HEK293 (cell line): Measurements from ENCODE around the gene BMPR1A.

ENCODE experiments used
- HOXC10 ChIP-seq: sonication (generic); formaldehyde crosslinking; IDR thresholded peaks from 2 replicates; pipeline ENCODE4 v1.8.1; 2023; ENCODE audit warnings: mild to moderate bottlenecking, missing genetic modification reagents
- KLF10 ChIP-seq: fragments of 450-650 bp; IDR thresholded peaks from 2 replicates; pipeline ENCODE4 v1.5.1; 2018; ENCODE audit warnings: missing biosample characterization, mild to moderate bottlenecking, missing genetic modification characterization
- PRDM2 ChIP-seq: fragments of 450-650 bp; formaldehyde crosslinking; IDR thresholded peaks from 2 replicates; pipeline ENCODE4 v1.5.1; 2016; ENCODE audit warnings: missing biosample characterization, missing genetic modification characterization, borderline replicate concordance
- PRDM6 ChIP-seq: fragments of 450-650 bp; formaldehyde crosslinking; IDR thresholded peaks from 2 replicates; pipeline ENCODE4 v1.5.1; 2017; ENCODE audit warnings: missing biosample characterization, missing genetic modification characterization
- SP7 ChIP-seq: fragments of 450-650 bp; formaldehyde crosslinking; IDR thresholded peaks from 2 replicates; pipeline ENCODE4 v1.5.1; 2016; ENCODE audit warnings: missing biosample characterization, missing genetic modification characterization
- ZBTB48 ChIP-seq: fragments of 450-650 bp; formaldehyde crosslinking; IDR thresholded peaks from 2 replicates; pipeline ENCODE4 v1.5.1; 2016; ENCODE audit warnings: missing biosample characterization, missing genetic modification characterization
- ZFP41 ChIP-seq: fragments of 450-650 bp; formaldehyde crosslinking; IDR thresholded peaks from 2 replicates; pipeline ENCODE4 v1.5.1; 2016; ENCODE audit warnings: missing biosample characterization, missing genetic modification characterization, borderline replicate concordance
- ZNF121 ChIP-seq: fragments of 450-650 bp; formaldehyde crosslinking; IDR thresholded peaks from 2 replicates; pipeline ENCODE4 v1.5.1; 2016; ENCODE audit warnings: missing biosample characterization, missing genetic modification characterization
- ZNF146 ChIP-seq: fragments of 450-650 bp; formaldehyde crosslinking; IDR thresholded peaks from 2 replicates; pipeline ENCODE4 v1.5.1; 2016; ENCODE audit warnings: missing biosample characterization, missing genetic modification characterization
- ZNF211 ChIP-seq: fragments of 450-650 bp; formaldehyde crosslinking; IDR thresholded peaks from 2 replicates; pipeline ENCODE4 v1.5.1; 2016; ENCODE audit warnings: low read depth, missing biosample characterization, missing genetic modification characterization
- ZNF324 ChIP-seq: fragments of 450-650 bp; formaldehyde crosslinking; IDR thresholded peaks from 2 replicates; pipeline ENCODE4 v1.5.1; 2016; ENCODE audit warnings: missing biosample characterization, missing genetic modification characterization
- ZNF341 ChIP-seq: fragments of 450-650 bp; formaldehyde crosslinking; IDR thresholded peaks from 2 replicates; pipeline ENCODE4; 2016; ENCODE audit warnings: low read depth, missing biosample characterization, missing genetic modification characterization
- ZNF354C ChIP-seq: fragments of 450-650 bp; formaldehyde crosslinking; IDR thresholded peaks from 2 replicates; pipeline ENCODE4 v1.5.1; 2016; ENCODE audit warnings: missing biosample characterization, missing genetic modification characterization, low read depth, borderline replicate concordance
- ZNF394 ChIP-seq: fragments of 450-650 bp; formaldehyde crosslinking; IDR thresholded peaks from 2 replicates; pipeline ENCODE4 v1.5.1; 2016; ENCODE audit warnings: missing biosample characterization, missing genetic modification characterization, mild to moderate bottlenecking, moderate library complexity, borderline replicate concordance
- ZNF404 ChIP-seq: fragments of 450-650 bp; formaldehyde crosslinking; IDR thresholded peaks from 2 replicates; pipeline ENCODE4 v1.5.1; 2017; ENCODE audit warnings: missing biosample characterization, missing genetic modification characterization
- ZNF488 ChIP-seq: fragments of 450-650 bp; formaldehyde crosslinking; IDR thresholded peaks from 2 replicates; pipeline ENCODE4 v1.5.1; 2016; ENCODE audit warnings: missing biosample characterization, missing genetic modification characterization
- ZNF514 ChIP-seq: fragments of 450-650 bp; formaldehyde crosslinking; IDR thresholded peaks from 2 replicates; pipeline ENCODE4 v1.5.1; 2016; ENCODE audit warnings: missing biosample characterization, missing genetic modification characterization
- ZNF518A ChIP-seq: fragments of 450-650 bp; formaldehyde crosslinking; conservative IDR thresholded peaks from 2 replicates; pipeline ENCODE4 v1.5.1; 2016; ENCODE audit warnings: low read depth, missing biosample characterization, missing genetic modification characterization
- ZNF521 ChIP-seq: fragments of 450-650 bp; formaldehyde crosslinking; IDR thresholded peaks from 2 replicates; pipeline ENCODE4 v1.5.1; 2017; ENCODE audit warnings: missing biosample characterization, mild to moderate bottlenecking, missing genetic modification characterization
- ZNF558 ChIP-seq: fragments of 450-650 bp; formaldehyde crosslinking; IDR thresholded peaks from 2 replicates; pipeline ENCODE4 v1.5.1; 2016; ENCODE audit warnings: missing biosample characterization, missing genetic modification characterization
- ZNF561 ChIP-seq: fragments of 450-650 bp; IDR thresholded peaks from 2 replicates; pipeline ENCODE4 v1.5.1; 2018; ENCODE audit warnings: missing biosample characterization, missing genetic modification characterization, borderline replicate concordance
- ZNF580 ChIP-seq: fragments of 450-650 bp; formaldehyde crosslinking; IDR thresholded peaks from 2 replicates; pipeline ENCODE4 v1.5.1; 2016; ENCODE audit warnings: missing biosample characterization, missing genetic modification characterization
- ZNF623 ChIP-seq: fragments of 450-650 bp; formaldehyde crosslinking; IDR thresholded peaks from 2 replicates; pipeline ENCODE4 v1.5.1; 2016; ENCODE audit warnings: missing biosample characterization, missing genetic modification characterization
- ZXDB ChIP-seq: fragments of 450-650 bp; formaldehyde crosslinking; IDR thresholded peaks from 2 replicates; pipeline ENCODE4 v1.5.1; 2016; ENCODE audit warnings: missing biosample characterization, missing genetic modification characterization
- TF ChIP-seq, protein P1 (sequence below): fragments of 450-650 bp; formaldehyde crosslinking; IDR thresholded peaks from 2 replicates; pipeline ENCODE4 v1.5.1; 2016; ENCODE audit warnings: missing biosample characterization, missing genetic modification characterization

Gene BMPR1A

GRCh38 chr10:86710987-86711512 is 45.4 kb upstream of the BMPR1A start (continued):
- TF ChIP-seq ZNF354C (tag by site-specific recombination) = no peak
- TF ChIP-seq ZNF394 (tag by site-specific recombination) = peak; percentile 80
- TF ChIP-seq ZNF518A = peak; percentile 72
- TF ChIP-seq ZNF324 (tag by site-specific recombination) = peak; percentile 15; the same call in 1 of the 2 replicates
- TF ChIP-seq, protein P1, sequence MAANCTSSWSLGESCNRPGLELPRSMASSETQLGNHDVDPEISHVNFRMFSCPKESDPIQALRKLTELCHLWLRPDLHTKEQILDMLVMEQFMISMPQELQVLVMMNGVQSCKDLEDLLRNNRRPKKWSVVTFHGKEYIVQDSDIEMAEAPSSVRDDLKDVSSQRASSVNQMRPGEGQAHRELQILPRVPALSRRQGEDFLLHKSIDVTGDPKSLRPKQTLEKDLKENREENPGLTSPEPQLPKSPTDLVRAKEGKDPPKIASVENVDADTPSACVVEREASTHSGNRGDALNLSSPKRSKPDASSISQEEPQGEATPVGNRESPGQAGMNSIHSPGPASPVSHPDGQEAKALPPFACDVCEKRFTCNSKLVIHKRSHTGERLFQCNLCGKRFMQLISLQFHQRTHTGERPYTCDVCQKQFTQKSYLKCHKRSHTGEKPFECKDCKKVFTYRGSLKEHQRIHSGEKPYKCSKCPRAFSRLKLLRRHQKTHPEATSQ (tag by site-specific recombination) = 0 out of 2 replicates have a peak, but pooled peaks have one; percentile 9
- TF ChIP-seq ZNF404 = no peak
- no peak for TF ChIP-seq ZNF514 (tag by site-specific recombination)
- no peak for TF ChIP-seq PRDM6
- peak; percentile 98 for TF ChIP-seq ZNF561 (tag by site-specific recombination)
- TF ChIP-seq HOXC10 (CRISPR knock-in tag) = no peak
- TF ChIP-seq ZNF211 (tag by site-specific recombination) = no peak
- TF ChIP-seq ZBTB48 = no peak
- TF ChIP-seq PRDM2 (tag by site-specific recombination) = no peak
- peak; percentile 66; the same call in 1 of the 2 replicates for TF ChIP-seq ZXDB (tag by site-specific recombination)
- TF ChIP-seq ZNF623 (tag by site-specific recombination) = no peak
- TF ChIP-seq ZNF558 (tag by site-specific recombination) = no peak
- TF ChIP-seq KLF10 (tag by site-specific recombination) = peak; percentile 62
- no peak for TF ChIP-seq ZFP41 (tag by site-specific recombination)
- no peak for TF ChIP-seq ZNF121
- TF ChIP-seq SP7 = peak; percentile 62; the same call in 1 of the 2 replicates
- TF ChIP-seq ZNF580 (tag by site-specific recombination) = no peak
- no peak for TF ChIP-seq ZNF146 (tag by site-specific recombination)
- TF ChIP-seq ZNF341 (tag by site-specific recombination) = peak; percentile 73
- no peak for TF ChIP-seq ZNF521 (tag by site-specific recombination)
- no peak for TF ChIP-seq ZNF488 (tag by site-specific recombination)
